ENCODE data around the gene ZNF862. TPM values are rescaled to one million over a fixed set of nuclear protein-coding genes. Genes with fewer than 3 reads are reported as not detected.

Gene ZNF862
- total RNA-seq, 2 experiments from 2014 or later = 44.1 to 45.6 TPM

DNA sequence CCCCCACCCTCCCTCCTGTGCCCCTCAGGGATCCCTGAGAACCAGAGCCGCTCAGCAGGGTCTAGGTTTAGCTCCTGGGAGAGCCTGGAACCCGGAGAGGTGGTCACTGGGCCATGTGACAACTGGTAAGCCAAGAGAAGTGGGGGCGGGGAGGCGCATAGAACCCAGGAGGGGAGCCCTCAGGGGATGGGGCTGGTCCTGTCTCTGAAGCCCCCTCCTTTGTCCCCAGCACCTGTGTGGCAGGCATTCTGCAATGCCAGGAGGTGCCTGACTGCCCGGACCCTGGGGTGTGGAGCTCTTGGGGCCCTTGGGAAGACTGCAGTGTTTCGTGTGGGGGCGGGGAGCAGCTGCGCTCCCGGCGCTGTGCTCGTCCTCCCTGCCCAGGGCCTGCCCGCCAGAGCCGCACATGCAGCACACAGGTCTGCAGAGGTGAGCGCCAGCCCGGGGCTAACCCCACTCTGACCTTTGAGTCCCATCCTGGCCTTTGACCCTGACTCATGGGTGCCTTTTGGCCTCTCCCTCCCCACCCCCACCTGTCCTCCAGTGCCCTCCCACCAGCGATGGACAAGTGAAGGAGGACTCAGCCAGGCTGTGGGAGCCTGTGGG lies 22.4 kb upstream of the ZNF862 start:
- DNase-seq (no peak), ATAC-seq (ENCODE audit: low read depth) (no peak)
- Mint-ChIP-seq H3K36me3 (no peaks in the 10 kb centered on the region), H3K9me3 (no peaks in the 10 kb centered on the region), H3K27ac (no peak overlapping the region), H3K27me3 (no peaks in the 10 kb centered on the region), H3K4me3 (no peak overlapping the region), H3K4me1 (no peaks in the 10 kb centered on the region)
- POLR2A ChIA-PET = no interaction called here

DNA sequence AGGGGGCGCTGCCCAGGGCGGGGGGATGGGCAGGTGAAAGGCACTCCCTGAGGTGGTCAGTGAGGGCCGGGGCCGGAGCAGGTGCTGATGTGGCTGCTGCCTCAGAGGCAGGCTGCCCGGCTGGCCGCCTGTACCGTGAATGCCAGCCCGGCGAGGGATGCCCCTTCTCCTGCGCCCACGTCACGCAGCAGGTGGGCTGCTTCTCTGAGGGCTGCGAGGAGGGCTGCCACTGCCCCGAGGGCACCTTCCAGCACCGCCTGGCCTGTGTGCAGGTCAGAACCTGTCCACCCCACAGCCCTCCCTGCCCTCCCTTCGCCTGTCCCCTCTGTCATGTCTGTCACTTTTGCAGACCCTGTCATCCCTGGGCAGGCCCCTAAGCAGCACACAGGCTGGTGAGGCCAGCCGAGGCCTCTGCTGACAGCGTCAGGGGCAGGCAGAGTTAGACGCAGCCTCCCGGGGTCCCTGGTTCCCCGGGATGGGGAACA lies 21.9 kb upstream of the ZNF862 start:
- Mint-ChIP-seq H3K9me3 (no peaks in the 10 kb centered on the region), H3K27ac (no peak overlapping the region), H3K36me3 (no peaks in the 10 kb centered on the region), H3K4me1 (no peaks in the 10 kb centered on the region), H3K27me3 (no peaks in the 10 kb centered on the region), H3K4me3 (no peak overlapping the region)
- POLR2A ChIA-PET = no interaction called here
- ATAC-seq (ENCODE audit: low read depth) (no peak), DNase-seq (no peak)

DNA sequence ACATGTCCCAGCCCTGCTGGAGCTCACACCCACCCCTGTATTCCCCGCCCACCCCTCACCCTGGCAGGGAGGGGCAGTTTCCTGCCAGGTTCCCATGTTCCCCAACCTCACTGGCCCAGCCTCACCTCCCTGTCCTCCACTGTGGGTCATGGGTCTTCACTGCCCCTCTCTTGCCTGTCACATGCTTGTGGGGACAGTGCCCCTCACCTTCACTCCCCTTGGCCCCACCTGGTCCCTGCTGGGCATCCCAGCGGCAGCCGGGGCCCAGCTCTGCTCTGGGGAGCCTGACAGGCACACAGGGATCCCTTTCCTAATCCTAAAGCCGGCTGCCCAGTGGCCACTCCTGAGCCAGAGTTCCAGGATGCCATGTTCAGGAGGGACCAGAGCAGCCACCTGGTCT lies 21.4 kb upstream of the ZNF862 start:
- Mint-ChIP-seq H3K27ac (no peak overlapping the region), H3K27me3 (no peaks in the 10 kb centered on the region), H3K9me3 (no peaks in the 10 kb centered on the region), H3K4me3 (no peak overlapping the region), H3K36me3 (no peaks in the 10 kb centered on the region), H3K4me1 (no peaks in the 10 kb centered on the region)
- POLR2A ChIA-PET = no interaction called here
- DNase-seq (no peak), ATAC-seq (ENCODE audit: low read depth) (no peak)

DNA sequence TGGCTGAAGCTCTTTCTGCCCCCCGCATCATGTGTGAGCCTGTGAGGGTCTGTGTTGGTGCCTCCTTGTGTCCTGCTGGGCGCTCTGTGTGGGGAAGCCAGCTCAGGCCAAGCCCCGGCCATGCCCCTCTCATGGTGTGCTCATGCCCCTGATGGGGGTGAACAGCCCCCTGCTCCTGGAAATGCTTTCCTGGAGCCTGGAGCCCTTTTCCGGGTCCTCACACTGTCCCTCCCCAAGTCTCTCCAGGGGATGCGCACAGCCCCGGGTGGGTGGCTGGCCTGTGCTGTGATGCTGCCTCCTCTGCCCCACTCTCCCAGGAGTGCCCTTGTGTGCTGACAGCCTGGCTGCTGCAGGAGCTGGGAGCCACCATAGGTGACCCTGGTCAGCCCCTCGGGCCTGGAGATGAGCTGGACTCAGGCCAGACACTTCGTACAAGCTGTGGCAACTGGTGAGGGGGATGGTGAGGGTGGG lies 20.8 kb upstream of the ZNF862 start:
- no peak overlapping the region for H3K4me3 Mint-ChIP-seq
- no peak overlapping the region for H3K27ac Mint-ChIP-seq
- no peaks in the 10 kb centered on the region for H3K4me1 Mint-ChIP-seq
- POLR2A ChIA-PET = no interaction called here
- ATAC-seq (ENCODE audit: low read depth) (no peak), DNase-seq (no peak)
- H3K36me3 Mint-ChIP-seq = no peaks in the 10 kb centered on the region
- no peaks in the 10 kb centered on the region for H3K27me3 Mint-ChIP-seq
- H3K9me3 Mint-ChIP-seq = no peaks in the 10 kb centered on the region

DNA sequence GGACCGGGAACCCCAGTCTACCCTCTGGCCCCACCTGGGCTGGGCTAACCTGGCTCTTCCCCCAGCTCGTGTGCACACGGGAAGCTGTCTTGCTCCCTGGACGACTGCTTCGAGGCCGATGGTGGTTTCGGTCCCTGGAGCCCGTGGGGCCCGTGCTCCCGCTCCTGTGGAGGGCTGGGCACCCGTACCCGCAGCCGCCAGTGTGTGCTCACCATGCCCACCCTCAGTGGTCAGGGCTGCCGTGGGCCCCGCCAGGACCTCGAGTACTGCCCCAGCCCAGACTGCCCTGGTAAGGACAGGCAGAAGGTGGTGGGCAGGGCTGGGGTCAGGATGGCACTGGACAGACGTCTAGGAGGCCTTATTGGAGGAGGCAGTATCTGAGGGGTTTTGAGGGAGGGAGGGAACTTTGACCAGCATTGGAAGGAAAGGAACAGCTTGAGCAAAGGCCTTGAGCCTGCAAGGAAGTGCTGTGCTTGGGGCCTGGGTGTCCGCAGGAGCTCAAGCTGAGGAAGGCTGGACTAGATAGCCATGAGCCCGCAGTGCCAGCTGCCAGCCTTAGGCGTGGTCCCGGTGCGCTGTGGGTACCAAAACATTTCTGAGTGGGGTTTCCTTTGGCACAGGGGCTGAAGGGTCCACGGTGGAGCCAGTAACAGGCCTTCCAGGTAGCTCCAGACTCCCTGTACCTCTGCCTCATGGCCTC lies 20.2 kb upstream of the ZNF862 start:
- POLR2A ChIA-PET = no interaction called here

DNA sequence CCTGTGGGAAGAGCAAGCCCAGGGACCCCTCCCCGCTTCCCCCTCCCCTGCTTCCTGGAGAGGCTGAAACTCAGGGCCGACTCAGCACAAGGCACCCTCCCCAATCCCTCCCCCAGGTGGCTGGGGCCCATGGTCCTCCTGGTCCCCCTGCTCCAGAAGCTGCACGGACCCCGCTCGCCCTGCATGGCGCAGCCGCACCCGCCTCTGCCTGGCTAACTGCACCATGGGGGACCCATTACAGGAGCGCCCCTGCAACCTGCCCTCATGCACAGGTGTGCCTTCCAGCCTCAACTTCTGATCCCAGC lies 19.7 kb upstream of the ZNF862 start:
- no peak for DNase-seq

More for the DNA sequence above, 20.2 kb upstream of the ZNF862 start:
- H3K36me3 Mint-ChIP-seq = no peaks in the 10 kb centered on the region
- no peak overlapping the region for H3K4me3 Mint-ChIP-seq
- no peaks in the 10 kb centered on the region for H3K4me1 Mint-ChIP-seq
- DNase-seq (no peak), ATAC-seq (ENCODE audit: low read depth) (no peak)
- H3K27ac Mint-ChIP-seq = no peak overlapping the region
- no peaks in the 10 kb centered on the region for H3K27me3 Mint-ChIP-seq
- H3K9me3 Mint-ChIP-seq = no peaks in the 10 kb centered on the region

DNA sequence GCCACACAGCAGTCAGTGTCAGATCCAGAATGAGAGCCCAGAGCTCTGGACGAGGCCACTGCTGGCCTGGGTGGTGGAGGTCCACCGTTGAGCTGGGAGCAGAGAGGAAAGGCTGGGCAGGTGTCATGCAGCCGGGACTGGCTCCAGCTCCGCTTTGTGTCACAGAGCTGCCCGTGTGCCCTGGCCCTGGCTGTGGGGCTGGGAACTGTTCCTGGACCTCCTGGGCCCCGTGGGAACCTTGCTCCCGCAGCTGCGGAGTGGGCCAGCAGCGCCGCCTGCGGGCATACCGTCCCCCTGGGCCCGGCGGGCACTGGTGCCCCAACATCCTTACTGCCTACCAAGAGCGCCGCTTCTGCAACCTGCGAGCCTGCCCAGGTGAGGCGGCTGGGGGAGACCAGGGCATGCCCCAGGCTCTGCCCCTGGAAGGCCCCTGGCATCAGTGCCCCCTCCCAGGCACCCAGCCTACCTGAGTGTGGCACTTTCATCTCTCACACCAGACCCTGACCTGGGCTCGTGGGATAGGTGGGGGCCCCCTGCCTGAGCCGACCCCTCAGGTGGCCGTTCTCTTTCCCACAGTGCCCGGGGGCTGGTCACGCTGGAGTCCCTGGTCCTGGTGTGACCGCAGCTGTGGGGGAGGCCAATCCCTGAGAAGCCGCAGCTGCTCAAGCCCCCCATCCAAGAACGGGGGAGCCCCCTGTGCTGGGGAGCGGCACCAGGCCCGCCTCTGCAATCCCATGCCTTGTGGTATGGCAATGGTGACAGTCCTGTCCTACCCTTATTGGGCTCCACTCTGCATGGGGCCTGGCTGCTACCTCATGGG lies 18.8 kb upstream of the ZNF862 start:
- no peak for ATAC-seq (ENCODE audit: low read depth)
- no peak overlapping the region for H3K27ac Mint-ChIP-seq
- H3K36me3 Mint-ChIP-seq = no peaks in the 10 kb centered on the region
- H3K4me1 Mint-ChIP-seq = no peaks in the 10 kb centered on the region
- H3K4me3 Mint-ChIP-seq = no peak overlapping the region
- H3K9me3 Mint-ChIP-seq = no peaks in the 10 kb centered on the region
- no peak for DNase-seq
- POLR2A ChIA-PET = no interaction called here
- no peaks in the 10 kb centered on the region for H3K27me3 Mint-ChIP-seq

More for the DNA sequence above, 19.7 kb upstream of the ZNF862 start:
- POLR2A ChIA-PET = no interaction called here
- Mint-ChIP-seq H3K9me3 (no peaks in the 10 kb centered on the region), H3K4me3 (no peak overlapping the region), H3K36me3 (no peaks in the 10 kb centered on the region), H3K27me3 (no peaks in the 10 kb centered on the region), H3K4me1 (no peaks in the 10 kb centered on the region), H3K27ac (no peak overlapping the region)
- no peak for ATAC-seq (ENCODE audit: low read depth)

DNA sequence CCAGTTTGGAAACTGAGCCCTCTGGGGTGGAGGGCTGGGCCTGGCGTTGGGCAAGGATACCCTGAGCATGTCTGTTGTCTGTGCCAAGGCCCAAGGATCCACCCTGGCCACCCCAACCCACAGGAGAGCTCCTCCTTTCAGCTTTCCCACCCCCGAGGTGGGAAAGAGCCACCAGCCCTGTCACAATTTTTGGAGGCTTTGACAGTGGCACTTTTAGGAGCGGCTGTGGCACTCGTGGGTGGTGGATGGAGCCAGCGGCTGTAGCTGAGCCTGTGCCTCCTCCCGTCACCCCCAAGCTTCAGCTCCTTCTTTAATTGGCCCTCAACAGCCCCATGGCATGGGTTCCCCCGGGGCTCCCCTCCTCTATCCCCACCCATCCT lies 18.2 kb upstream of the ZNF862 start:
- Mint-ChIP-seq H3K27ac (no peak overlapping the region), H3K4me3 (no peak overlapping the region), H3K36me3 (no peaks in the 10 kb centered on the region), H3K9me3 (no peaks in the 10 kb centered on the region), H3K27me3 (no peaks in the 10 kb centered on the region), H3K4me1 (no peaks in the 10 kb centered on the region)
- DNase-seq (no peak), ATAC-seq (ENCODE audit: low read depth) (no peak)
- POLR2A ChIA-PET = no interaction called here

DNA sequence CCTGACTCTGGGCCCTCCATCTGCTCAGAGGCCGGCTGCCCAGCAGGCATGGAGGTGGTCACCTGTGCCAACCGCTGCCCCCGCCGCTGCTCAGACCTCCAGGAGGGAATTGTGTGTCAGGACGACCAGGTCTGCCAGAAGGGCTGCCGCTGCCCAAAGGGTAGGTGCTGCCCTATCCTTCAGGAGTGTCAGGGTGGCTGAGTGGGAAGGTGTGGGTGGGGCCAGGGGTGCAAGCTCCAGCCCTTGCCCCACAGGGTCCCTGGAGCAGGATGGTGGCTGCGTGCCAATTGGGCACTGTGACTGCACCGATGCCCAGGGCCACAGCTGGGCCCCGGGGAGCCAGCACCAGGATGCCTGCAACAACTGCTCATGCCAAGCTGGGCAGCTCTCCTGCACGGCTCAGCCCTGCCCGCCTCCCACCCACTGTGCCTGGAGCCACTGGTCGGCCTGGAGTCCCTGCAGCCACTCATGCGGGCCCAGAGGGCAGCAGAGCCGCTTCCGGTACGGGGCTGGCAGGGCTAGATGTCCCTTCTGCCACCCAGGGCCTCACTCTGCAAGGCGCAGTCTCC lies 17.5 kb upstream of the ZNF862 start:
- no peaks in the 10 kb centered on the region for H3K36me3 Mint-ChIP-seq
- H3K27ac Mint-ChIP-seq = no peak overlapping the region
- POLR2A ChIA-PET = no interaction called here
- H3K9me3 Mint-ChIP-seq = no peaks in the 10 kb centered on the region
- ATAC-seq (ENCODE audit: low read depth) = no peak
- no peaks in the 10 kb centered on the region for H3K27me3 Mint-ChIP-seq
- H3K4me3 Mint-ChIP-seq = no peak overlapping the region
- no peak for DNase-seq
- no peaks in the 10 kb centered on the region for H3K4me1 Mint-ChIP-seq

DNA sequence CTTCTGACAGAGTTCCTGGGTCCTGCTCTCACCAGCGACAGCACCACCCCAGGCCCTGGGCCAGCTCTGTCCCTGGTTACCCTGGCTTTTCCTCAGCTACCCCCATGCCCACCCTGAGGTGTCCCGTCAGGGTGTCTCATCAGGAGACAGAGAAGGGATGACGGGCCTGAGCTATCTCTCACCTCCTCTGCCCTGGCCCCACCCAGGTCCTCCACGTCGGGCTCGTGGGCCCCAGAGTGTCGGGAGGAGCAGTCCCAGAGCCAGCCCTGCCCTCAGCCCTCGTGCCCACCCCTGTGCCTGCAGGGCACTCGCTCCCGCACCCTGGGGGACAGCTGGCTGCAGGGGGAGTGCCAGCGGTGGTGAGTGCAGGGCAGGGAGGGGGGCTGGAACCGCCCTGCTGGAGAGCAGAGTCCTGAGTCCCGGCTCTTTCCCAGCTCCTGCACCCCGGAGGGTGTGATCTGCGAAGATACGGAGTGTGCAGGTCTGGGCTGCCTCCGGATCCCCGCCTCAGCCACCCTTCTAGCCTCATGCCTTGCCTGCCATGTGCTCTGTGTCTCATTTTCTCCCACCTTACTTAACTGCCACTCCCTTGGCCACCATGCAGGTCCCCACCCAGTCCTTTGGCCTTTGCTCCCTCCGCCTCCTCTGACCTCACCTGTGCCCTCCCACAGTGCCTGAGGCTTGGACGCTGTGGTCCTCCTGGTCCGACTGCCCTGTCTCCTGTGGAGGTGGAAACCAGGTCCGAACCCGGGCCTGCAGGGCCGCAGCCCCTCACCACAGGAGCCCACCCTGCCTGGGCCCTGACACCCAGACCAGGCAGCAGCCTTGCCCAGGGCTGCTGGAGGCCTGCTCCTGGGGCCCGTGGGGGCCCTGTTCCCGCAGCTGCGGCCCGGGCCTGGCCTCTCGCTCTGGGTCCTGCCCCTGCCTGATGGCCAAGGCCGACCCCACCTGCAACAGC lies 16.7 kb upstream of the ZNF862 start:
- POLR2A ChIA-PET = no interaction called here
- no peak for ATAC-seq (ENCODE audit: low read depth)
- Mint-ChIP-seq H3K27ac (no peak overlapping the region), H3K27me3 (no peaks in the 10 kb centered on the region), H3K36me3 (no peaks in the 10 kb centered on the region), H3K4me3 (no peak overlapping the region), H3K4me1 (no peaks in the 10 kb centered on the region), H3K9me3 (no peaks in the 10 kb centered on the region)
- DNase-seq = no peak

DNA sequence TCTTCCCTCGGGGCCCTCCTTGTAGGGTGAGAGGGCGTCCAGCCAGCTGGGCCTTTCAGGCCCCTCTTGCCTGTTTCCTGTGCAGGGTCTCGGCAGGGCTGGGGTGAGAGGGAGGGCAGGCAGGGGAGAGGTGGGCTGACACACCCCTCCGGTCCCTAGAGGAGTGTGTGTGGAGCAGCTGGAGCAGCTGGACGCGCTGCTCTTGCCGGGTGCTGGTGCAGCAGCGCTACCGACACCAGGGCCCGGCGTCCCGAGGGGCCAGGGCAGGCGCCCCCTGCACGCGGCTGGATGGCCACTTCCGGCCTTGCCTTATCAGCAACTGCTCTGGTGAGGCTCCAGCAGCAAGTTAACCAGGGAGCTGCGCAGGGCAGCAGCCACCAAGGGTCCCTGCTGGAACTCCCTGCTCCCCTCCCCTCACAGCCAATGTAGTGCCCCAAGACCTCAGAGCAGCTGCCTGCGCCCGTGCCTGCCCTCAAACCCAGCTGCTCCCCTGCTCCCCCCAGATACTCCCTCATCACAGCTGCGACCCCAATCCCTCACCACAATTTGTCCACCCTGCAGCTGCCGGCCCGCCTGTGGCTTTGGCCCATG lies 15.7 kb upstream of the ZNF862 start:
- Mint-ChIP-seq H3K27me3 (no peaks in the 10 kb centered on the region), H3K36me3 (no peaks in the 10 kb centered on the region), H3K4me3 (no peak overlapping the region), H3K4me1 (peaks cover 2% of the 10 kb centered on the region), H3K27ac (no peak overlapping the region), H3K9me3 (no peaks in the 10 kb centered on the region)
- ATAC-seq (ENCODE audit: low read depth) (no peak), DNase-seq (peak; percentile 26)
- POLR2A ChIA-PET = no interaction called here

DNA sequence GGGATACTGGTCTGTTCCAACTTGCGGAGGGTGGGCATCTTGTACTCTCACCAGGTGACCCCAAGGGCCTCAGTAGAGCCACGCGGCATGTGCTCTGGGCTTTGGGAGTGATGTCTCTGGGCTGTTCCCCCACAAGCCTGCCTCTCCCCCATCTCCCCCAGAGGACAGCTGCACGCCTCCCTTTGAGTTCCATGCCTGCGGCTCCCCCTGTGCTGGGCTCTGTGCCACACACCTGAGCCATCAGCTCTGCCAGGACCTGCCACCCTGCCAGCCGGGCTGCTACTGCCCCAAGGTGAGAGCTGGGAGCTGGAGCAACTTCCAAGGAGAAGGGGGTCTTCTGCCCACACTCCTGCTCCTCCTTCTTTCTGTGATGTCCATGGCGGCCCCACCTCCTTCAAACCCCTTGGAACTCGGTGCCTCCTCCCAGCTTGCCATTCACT lies 15.0 kb upstream of the ZNF862 start:
- no peaks in the 10 kb centered on the region for H3K27me3 Mint-ChIP-seq
- POLR2A ChIA-PET = no interaction called here
- DNase-seq (peak; percentile 16), ATAC-seq (ENCODE audit: low read depth) (no peak)
- no peaks in the 10 kb centered on the region for H3K9me3 Mint-ChIP-seq
- no peak overlapping the region for H3K4me3 Mint-ChIP-seq
- peaks cover 2% of the 10 kb centered on the region for H3K4me1 Mint-ChIP-seq
- no peaks in the 10 kb centered on the region for H3K36me3 Mint-ChIP-seq
- H3K27ac Mint-ChIP-seq = no peak overlapping the region

Data from activated naive CD8-positive, alpha-beta T cell treated with anti-CD3 and anti-CD28 coated beads, Interleukin-2, amount 10 ng/mL, durations not matched to agents 7 days and 5 days (primary cell).